Esophagus squamous epithelium (tissue), 5 donors: ENCODE data around the gene AKNA. TPM values are rescaled to one million over a fixed set of nuclear protein-coding genes. Genes with fewer than 3 reads are reported as not detected.

Experiments
- DNase-seq: peaks from one replicate; lab custom pipeline; 2025; lab: John Stamatoyannopoulos, UW
- H3K27ac ChIP-seq, 4 donors: fragments of 200-600 bp; sonication (generic); one replicate each; pipeline ENCODE4 v1.5.1; 2016 to 2019; ENCODE audit warnings: mild to moderate bottlenecking in 1 of 4
- H3K27me3 ChIP-seq, 4 donors: fragments of 200-600 bp; sonication (generic); 1 replicate in 3 of 4; 2 replicates in 1 of 4; pipeline versions ENCODE4 v1.5.1 to v1.6.0; 2017 to 2021; ENCODE audit warnings: antibody characterized with exemption in 1 of 4
- H3K36me3 ChIP-seq, 3 donors: fragments of 200-600 bp; sonication (generic); one replicate each; pipeline ENCODE4 v1.5.1; 2016 to 2019
- H3K4me1 ChIP-seq, 3 donors: fragments of 200-600 bp; sonication (generic); one replicate each; pipeline ENCODE4 v1.5.1; 2017 to 2019
- H3K4me3 ChIP-seq, 4 donors: fragments of 200-600 bp; sonication (generic); 1 replicate in 3 of 4; 2 replicates in 1 of 4; pipeline ENCODE4 v1.5.1; 2016 to 2019; ENCODE audit warnings: mild to moderate bottlenecking in 2 of 4, moderate library complexity in 1 of 4
- H3K9me3 ChIP-seq, 3 donors: fragments of 200-600 bp; sonication (generic); one replicate each; pipeline ENCODE4 v1.5.1; 2016 to 2019
- CTCF ChIP-seq, 6 experiments: fragments of 450-650 bp in 4 of 6; fragments of 200-600 bp in 2 of 6; sonication (generic) in 2 of 6; IDR thresholded peaks; one replicate each; pipeline ENCODE4 v1.5.1; 2016 to 2019; ENCODE audit warnings: antibody characterized with exemption in 6 of 6, mild to moderate bottlenecking in 4 of 6, moderate library complexity in 4 of 6
- POLR2A ChIP-seq, 4 donors: fragments of 450-650 bp; IDR thresholded peaks; one replicate each; pipeline ENCODE4 v1.6.1; 2017; ENCODE audit warnings: antibody characterized with exemption in 4 of 4, mild to moderate bottlenecking in 4 of 4, moderate library complexity in 3 of 4
- WGBS, 2 donors: methylation state at CpG; one replicate each; pipeline ENCODE4 v1.1.5; 2018; 5-methylcytosine and 5-hydroxymethylcytosine counted together
- intact Hi-C: fragments of 100-400 bp; cut with DNase I; formaldehyde crosslinking; loops from one replicate; pipeline ENCODE4 v1.15.0; 2022
- total RNA-seq, 4 donors: library from RNA; depleted of rRNA; stranded (reverse); fragments of >200 nt; gene quantifications; one replicate each; pipeline ENCODE4 v1.1.0, GENCODE V29; 2016
- donor health status: DM: yes; HTN: yes; CAD: no.

Gene AKNA
- total RNA-seq, 4 donors from 2014 or later, result 6.1 to 25.0 (median 7.6) TPM

GRCh38 chr9:114382699-114383520 is 4.9 kb downstream of the AKNA start:
- H3K9me3 ChIP-seq, result no peaks in the 10 kb centered on the region
- H3K4me3 ChIP-seq, result peak overlapping the region in 2 of 4 donors; percentile 25 to 46
- H3K36me3 ChIP-seq, result peaks cover 0 to 27% (median 6%) of the 10 kb centered on the region in 3 donors
- peaks cover 25 to 87% (median 37%) of the 10 kb centered on the region in 3 donors for H3K4me1 ChIP-seq
- no peak for DNase-seq
- TF ChIP-seq POLR2A (IDR thresholded peaks at IDR 0.05) (no peak), CTCF (IDR thresholded peaks at IDR 0.05) (no peak)
- intact Hi-C loops, result no loop called here
- no peaks in the 10 kb centered on the region for H3K27me3 ChIP-seq
- 53 to 57% methylated on average over 14 to 17 of the region's 17 CpGs for WGBS, 2 donors
- H3K27ac ChIP-seq, result peak overlapping the region; percentile 47 to 95 (median 90)

DNA sequence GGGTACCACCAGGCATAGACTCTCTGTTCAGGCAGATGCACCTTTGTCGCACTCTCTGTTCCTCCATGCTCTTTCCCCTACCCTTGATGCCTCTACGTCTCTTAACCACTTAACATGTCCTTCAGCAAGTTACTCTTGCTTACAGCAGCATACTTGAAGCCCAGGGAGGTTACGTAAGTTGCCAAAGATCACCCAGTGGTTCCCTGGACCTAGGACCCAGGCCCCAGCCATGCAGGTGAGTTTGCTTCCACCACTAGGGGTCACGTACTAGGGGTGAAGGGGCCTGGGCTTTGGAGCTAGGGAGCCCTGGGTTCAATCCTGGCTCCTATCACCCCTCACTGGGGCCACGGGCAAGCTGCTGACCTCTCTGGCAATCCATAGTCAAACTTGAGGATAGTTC is 8.9 kb downstream of the AKNA start:
- H3K27ac ChIP-seq, result no peak overlapping the region
- H3K36me3 ChIP-seq, result peaks cover 0 to 65% (median 21%) of the 10 kb centered on the region in 3 donors
- no peak overlapping the region for H3K4me3 ChIP-seq
- peaks cover 12 to 58% (median 20%) of the 10 kb centered on the region in 3 donors for H3K4me1 ChIP-seq
- no peaks in the 10 kb centered on the region for H3K9me3 ChIP-seq
- 84 to 98% methylated on average over 3 of the region's 5 CpGs for WGBS, 2 donors
- TF ChIP-seq POLR2A (IDR thresholded peaks at IDR 0.05) (no peak), CTCF (IDR thresholded peaks at IDR 0.05) (no peak)
- no peaks in the 10 kb centered on the region for H3K27me3 ChIP-seq
- no peak for DNase-seq
- intact Hi-C loops, result no loop called here

DNA sequence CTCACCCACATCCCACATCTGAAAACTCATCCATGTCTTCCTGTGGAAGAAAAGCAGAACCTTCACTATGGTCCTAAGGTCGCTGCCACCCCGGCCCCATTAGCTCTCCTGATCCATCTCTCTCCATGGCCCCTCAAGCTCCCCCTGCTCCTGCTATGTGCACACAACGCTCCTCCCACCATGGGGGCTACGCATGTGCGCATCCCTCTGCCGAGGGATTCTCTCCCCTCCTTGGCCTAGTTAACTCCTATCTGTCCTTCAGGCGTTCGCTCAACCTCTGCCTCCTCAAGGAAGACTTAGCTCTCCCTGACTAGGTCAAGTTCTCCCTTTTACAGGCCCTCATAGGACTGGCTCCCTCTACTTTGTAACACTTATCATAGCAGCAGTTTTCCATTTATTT is 9.8 kb downstream of the AKNA start:
- intact Hi-C loops, result no loop called here
- H3K36me3 ChIP-seq, result peaks cover 0 to 74% (median 26%) of the 10 kb centered on the region in 3 donors
- H3K9me3 ChIP-seq, result no peaks in the 10 kb centered on the region
- DNase-seq, result no peak
- H3K27me3 ChIP-seq, result no peaks in the 10 kb centered on the region
- peaks cover 3 to 58% (median 15%) of the 10 kb centered on the region in 3 donors for H3K4me1 ChIP-seq
- H3K27ac ChIP-seq, result no peak overlapping the region
- 89 to 94% methylated on average over 8 of the region's 8 CpGs for WGBS, 2 donors
- no peak overlapping the region for H3K4me3 ChIP-seq
- TF ChIP-seq POLR2A (IDR thresholded peaks at IDR 0.05) (no peak), CTCF (IDR thresholded peaks at IDR 0.05) (no peak)

- WGBS, 2 donors, result 85 to 97% methylated on average over 7 to 9 of the region's 19 CpGs
- intact Hi-C loops, result no loop called here
- peaks cover 0 to 80% (median 26%) of the 10 kb centered on the region in 3 donors for H3K36me3 ChIP-seq
- DNase-seq, result no peak
- no peaks in the 10 kb centered on the region for H3K27me3 ChIP-seq
- H3K27ac ChIP-seq, result peak overlapping the region in 1 of 4 donors; percentile 18
- TF ChIP-seq CTCF (IDR thresholded peaks at IDR 0.05) (no peak), POLR2A (IDR thresholded peaks at IDR 0.05) (no peak)
- H3K4me3 ChIP-seq, result no peak overlapping the region
- H3K9me3 ChIP-seq, result no peaks in the 10 kb centered on the region
- H3K4me1 ChIP-seq, result peaks cover 5 to 58% (median 12%) of the 10 kb centered on the region in 3 donors
These were observed 11.0 kb downstream of the AKNA start for GRCh38 chr9:114376586-114377445.
